ENCODE results near the gene IFNL3.

DNA sequence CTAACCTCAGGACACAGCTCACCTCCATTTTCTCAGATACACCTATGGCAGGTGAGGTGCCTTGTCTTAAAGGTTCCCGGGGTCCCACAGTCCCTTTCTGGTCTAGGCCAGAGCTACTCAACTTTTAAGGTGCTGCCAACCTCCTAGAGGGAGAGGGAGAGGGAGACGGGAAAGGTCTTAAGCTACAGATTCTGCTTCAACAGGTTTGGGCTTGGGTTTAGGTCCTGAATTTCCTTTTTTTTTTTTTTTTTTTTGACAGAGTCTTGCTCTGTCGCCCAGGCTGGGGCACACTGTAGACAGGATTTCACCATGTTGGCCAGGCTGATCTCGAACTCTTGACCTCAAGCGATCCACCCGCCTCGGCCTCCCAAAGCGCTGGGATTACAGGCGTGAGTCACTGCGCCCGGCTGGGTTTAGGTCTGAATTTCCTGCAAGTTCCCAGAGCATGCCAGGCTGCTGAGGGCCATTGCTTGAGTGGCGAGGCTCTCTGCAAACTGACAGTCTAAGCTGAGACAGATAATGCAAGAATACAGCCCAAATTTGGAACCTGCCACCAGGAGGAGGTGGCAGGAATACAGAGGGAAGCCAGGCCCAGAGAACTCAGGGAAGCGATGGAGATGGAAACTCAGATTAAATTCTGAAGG lies 33.0 kb downstream of the IFNL3 start:
- TF ChIP-seq CTCF (IDR thresholded peaks at IDR 0.05; ENCODE audit: insufficient read depth, low read depth, low read length) (no peak), EZH2 (IDR thresholded peaks at IDR 0.05; ENCODE audit: insufficient read depth, low read length) (no peak)

Measured in astrocyte (in vitro differentiated cells and primary cell).